ENCODE measurements around the gene ECHS1.

Gene ECHS1

DNA sequence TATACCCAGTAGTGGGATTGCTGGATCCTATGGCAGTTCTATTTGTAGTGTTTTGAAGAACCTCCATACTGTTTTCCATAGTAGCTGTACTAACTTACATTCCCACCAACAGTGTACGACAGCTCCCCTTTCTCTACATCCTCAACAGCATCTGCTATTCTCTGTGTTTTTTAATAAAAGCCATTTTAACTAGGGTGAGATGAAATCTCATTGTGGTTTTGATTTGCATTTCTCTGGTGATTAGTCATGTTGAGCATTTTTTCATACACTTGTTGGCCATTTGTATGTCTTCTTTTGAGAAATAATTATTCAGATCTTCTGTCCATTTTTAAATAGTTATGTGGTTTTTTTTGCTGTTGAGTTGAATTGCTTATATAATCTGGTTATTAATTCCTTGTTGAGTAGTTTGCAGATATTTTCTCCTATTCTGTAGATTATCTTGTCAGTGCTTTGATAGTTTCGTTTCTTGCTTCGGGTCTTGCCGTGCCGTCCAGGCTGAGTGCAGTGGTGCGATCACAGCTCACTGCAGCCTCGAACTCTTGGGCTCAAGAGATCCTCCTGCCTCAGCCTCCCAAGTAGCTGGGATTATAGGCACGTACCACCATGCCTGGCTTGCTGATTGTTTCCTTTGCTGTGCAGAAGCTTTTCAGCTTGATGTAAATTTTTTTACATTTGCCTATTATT lies 32.8 kb upstream of the ECHS1 start:
- no peaks in the 10 kb centered on the region for H3K27me3 ChIP-seq (replicated peaks; ENCODE audit: control insufficient read depth, insufficient read depth, low read length)
- peaks cover 14% of the 10 kb centered on the region for H3K36me3 ChIP-seq (ENCODE audit: control insufficient read depth, insufficient read depth, low read length)
- TF ChIP-seq, protein P1, sequence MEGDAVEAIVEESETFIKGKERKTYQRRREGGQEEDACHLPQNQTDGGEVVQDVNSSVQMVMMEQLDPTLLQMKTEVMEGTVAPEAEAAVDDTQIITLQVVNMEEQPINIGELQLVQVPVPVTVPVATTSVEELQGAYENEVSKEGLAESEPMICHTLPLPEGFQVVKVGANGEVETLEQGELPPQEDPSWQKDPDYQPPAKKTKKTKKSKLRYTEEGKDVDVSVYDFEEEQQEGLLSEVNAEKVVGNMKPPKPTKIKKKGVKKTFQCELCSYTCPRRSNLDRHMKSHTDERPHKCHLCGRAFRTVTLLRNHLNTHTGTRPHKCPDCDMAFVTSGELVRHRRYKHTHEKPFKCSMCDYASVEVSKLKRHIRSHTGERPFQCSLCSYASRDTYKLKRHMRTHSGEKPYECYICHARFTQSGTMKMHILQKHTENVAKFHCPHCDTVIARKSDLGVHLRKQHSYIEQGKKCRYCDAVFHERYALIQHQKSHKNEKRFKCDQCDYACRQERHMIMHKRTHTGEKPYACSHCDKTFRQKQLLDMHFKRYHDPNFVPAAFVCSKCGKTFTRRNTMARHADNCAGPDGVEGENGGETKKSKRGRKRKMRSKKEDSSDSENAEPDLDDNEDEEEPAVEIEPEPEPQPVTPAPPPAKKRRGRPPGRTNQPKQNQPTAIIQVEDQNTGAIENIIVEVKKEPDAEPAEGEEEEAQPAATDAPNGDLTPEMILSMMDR (IDR thresholded peaks at IDR 0.05; ENCODE audit: insufficient read depth, low read length, poor library complexity, severe bottlenecking), result no peak
- H3K4me3 ChIP-seq (replicated peaks; ENCODE audit: low read depth, low read length), result no peak overlapping the region
- no peak for DNase-seq (ENCODE audit: extremely low read depth, insufficient read length)

GRCh38 chr10:133405272-133405671 lies 32.1 kb upstream of the ECHS1 start:
- no peak overlapping the region for H3K4me3 ChIP-seq (replicated peaks; ENCODE audit: low read depth, low read length)
- no peaks in the 10 kb centered on the region for H3K27me3 ChIP-seq (replicated peaks; ENCODE audit: control insufficient read depth, insufficient read depth, low read length)
- TF ChIP-seq, protein P1 (IDR thresholded peaks at IDR 0.05; ENCODE audit: insufficient read depth, low read length, poor library complexity, severe bottlenecking), result no peak
- DNase-seq (ENCODE audit: extremely low read depth, insufficient read length), result no peak
- H3K36me3 ChIP-seq (ENCODE audit: control insufficient read depth, insufficient read depth, low read length), result peaks cover 14% of the 10 kb centered on the region

DNA sequence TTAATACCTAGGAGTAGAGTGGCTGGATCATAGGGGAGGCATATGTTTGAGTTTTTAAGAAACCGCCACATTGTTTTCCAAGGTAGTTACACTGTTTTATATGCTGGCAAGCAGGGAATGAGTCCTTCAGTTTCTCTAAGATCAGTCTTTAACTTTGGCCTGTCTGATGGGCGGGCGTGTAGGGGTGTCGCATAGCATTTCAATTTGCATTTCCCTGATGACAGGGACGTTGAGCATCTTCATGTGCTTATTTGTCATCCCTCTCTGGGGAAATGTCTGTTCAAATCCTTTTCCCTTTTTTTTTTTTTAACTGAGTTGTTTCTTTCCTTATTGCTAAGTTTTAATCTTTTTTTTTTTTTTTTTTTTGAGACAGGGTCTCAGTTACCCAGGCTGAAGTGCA lies 30.6 kb upstream of the ECHS1 start:
- no peaks in the 10 kb centered on the region for H3K27me3 ChIP-seq (replicated peaks; ENCODE audit: control insufficient read depth, insufficient read depth, low read length)
- no peak overlapping the region for H3K4me3 ChIP-seq (replicated peaks; ENCODE audit: low read depth, low read length)
- DNase-seq (ENCODE audit: extremely low read depth, insufficient read length), result no peak
- TF ChIP-seq, protein P1 (IDR thresholded peaks at IDR 0.05; ENCODE audit: insufficient read depth, low read length, poor library complexity, severe bottlenecking), result no peak
- H3K36me3 ChIP-seq (ENCODE audit: control insufficient read depth, insufficient read depth, low read length), result peaks cover 18% of the 10 kb centered on the region

DNA sequence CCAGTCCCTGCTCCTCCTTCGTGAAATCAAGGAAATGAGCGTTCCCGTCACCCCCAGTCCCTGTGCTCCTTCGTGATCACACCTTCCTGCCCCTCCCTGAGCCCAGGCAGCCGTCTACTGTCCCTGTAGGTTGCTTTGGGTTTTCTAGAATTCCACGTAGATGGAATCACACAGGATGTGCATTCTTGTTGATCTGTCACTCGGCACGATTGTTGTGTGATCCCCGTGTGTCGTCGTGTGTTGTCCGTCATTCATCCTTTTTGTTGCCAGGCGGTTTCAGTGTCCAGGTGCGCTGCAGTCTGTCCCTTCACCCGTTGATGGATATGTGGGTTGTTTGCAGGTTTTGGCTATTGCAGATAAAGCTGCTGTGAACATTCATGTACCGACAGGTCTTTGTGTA lies 30.2 kb upstream of the ECHS1 start:
- DNase-seq (ENCODE audit: extremely low read depth, insufficient read length), result no peak
- Histone ChIP-seq H3K4me3 (replicated peaks; ENCODE audit: low read depth, low read length) (no peak overlapping the region), H3K36me3 (ENCODE audit: control insufficient read depth, insufficient read depth, low read length) (peaks cover 18% of the 10 kb centered on the region), H3K27me3 (replicated peaks; ENCODE audit: control insufficient read depth, insufficient read depth, low read length) (no peaks in the 10 kb centered on the region)
- TF ChIP-seq, protein P1 (IDR thresholded peaks at IDR 0.05; ENCODE audit: insufficient read depth, low read length, poor library complexity, severe bottlenecking), result no peak

- Histone ChIP-seq H3K4me3 (replicated peaks; ENCODE audit: low read depth, low read length) (no peak overlapping the region), H3K36me3 (ENCODE audit: control insufficient read depth, insufficient read depth, low read length) (peaks cover 21% of the 10 kb centered on the region), H3K27me3 (replicated peaks; ENCODE audit: control insufficient read depth, insufficient read depth, low read length) (no peaks in the 10 kb centered on the region)
- TF ChIP-seq, protein P1 (IDR thresholded peaks at IDR 0.05; ENCODE audit: insufficient read depth, low read length, poor library complexity, severe bottlenecking), result no peak
- DNase-seq (ENCODE audit: extremely low read depth, insufficient read length), result no peak
These were observed 29.0 kb upstream of the ECHS1 start for GRCh38 chr10:133401981-133402725.
